ENCODE measurements around the gene PI4K2A.
"Not testable (repeated sequence)": the region's sequence is repeated elsewhere in the genome, so short reads cannot be mapped to it uniquely, and the experiment has no call there.

PI4K2A gene

GRCh38 chr10:97629289-97629688 lies 11.2 kb upstream of the PI4K2A start:
- Histone ChIP-seq H3K9me3 (ENCODE audit: control insufficient read depth, low read length) (no peaks in the 10 kb centered on the region), H3K4me1 (ENCODE audit: control insufficient read depth, insufficient read depth, low read length, poor library complexity, severe bottlenecking) (no peaks in the 10 kb centered on the region), H3K27ac (ENCODE audit: insufficient read depth, low read length, poor library complexity, severe bottlenecking) (no peak overlapping the region), H3K27me3 (replicated peaks; ENCODE audit: control insufficient read depth, insufficient read depth, low read length, poor library complexity, severe bottlenecking) (no peaks in the 10 kb centered on the region), H3K36me3 (ENCODE audit: control insufficient read depth, insufficient read depth, low read length) (no peaks in the 10 kb centered on the region), H3K4me3 (ENCODE audit: insufficient read depth, low read depth, low read length, poor library complexity, severe bottlenecking) (no peak overlapping the region)
- no peak for DNase-seq

GRCh38 chr10:97631098-97631497 lies 9.4 kb upstream of the PI4K2A start:
- Histone ChIP-seq H3K36me3 (ENCODE audit: control insufficient read depth, insufficient read depth, low read length) (no peaks in the 10 kb centered on the region), H3K9me3 (ENCODE audit: control insufficient read depth, low read length) (no peaks in the 10 kb centered on the region), H3K27ac (ENCODE audit: insufficient read depth, low read length, poor library complexity, severe bottlenecking) (no peak overlapping the region), H3K4me3 (ENCODE audit: insufficient read depth, low read depth, low read length, poor library complexity, severe bottlenecking) (no peak overlapping the region), H3K4me1 (ENCODE audit: control insufficient read depth, insufficient read depth, low read length, poor library complexity, severe bottlenecking) (no peaks in the 10 kb centered on the region), H3K27me3 (replicated peaks; ENCODE audit: control insufficient read depth, insufficient read depth, low read length, poor library complexity, severe bottlenecking) (no peaks in the 10 kb centered on the region)
- DNase-seq: no peak

- Histone ChIP-seq H3K27ac (ENCODE audit: insufficient read depth, low read length, poor library complexity, severe bottlenecking) (peak within 1 kb of the TSS; percentile 9), H3K27me3 (replicated peaks; ENCODE audit: control insufficient read depth, insufficient read depth, low read length, poor library complexity, severe bottlenecking) (no peaks in the 10 kb centered on the region), H3K36me3 (ENCODE audit: control insufficient read depth, insufficient read depth, low read length) (no peaks in the 10 kb centered on the region), H3K9me3 (ENCODE audit: control insufficient read depth, low read length) (no peaks in the 10 kb centered on the region), H3K4me3 (ENCODE audit: insufficient read depth, low read depth, low read length, poor library complexity, severe bottlenecking) (peak within 1 kb of the TSS; percentile 59), H3K4me1 (ENCODE audit: control insufficient read depth, insufficient read depth, low read length, poor library complexity, severe bottlenecking) (no peaks in the 10 kb centered on the region)
- peak; percentile 81 to 88 (median 83) for DNase-seq
These were observed 7.3 kb upstream of the PI4K2A start, which contains the start of gene MORN4 for GRCh38 chr10:97632949-97633884. Gene MORN4, minus strand, starts transcription at chr10:97633500. Its CDS starts 13,847 bp downstream, at chr10:97619653.

- H3K9me3 ChIP-seq (ENCODE audit: control insufficient read depth, low read length): no peaks in the 10 kb centered on the region
- H3K27me3 ChIP-seq (replicated peaks; ENCODE audit: control insufficient read depth, insufficient read depth, low read length, poor library complexity, severe bottlenecking): no peaks in the 10 kb centered on the region
- H3K4me1 ChIP-seq (ENCODE audit: control insufficient read depth, insufficient read depth, low read length, poor library complexity, severe bottlenecking): no peaks in the 10 kb centered on the region
- no peak overlapping the region for H3K27ac ChIP-seq (ENCODE audit: insufficient read depth, low read length, poor library complexity, severe bottlenecking)
- peak overlapping the region; percentile 59 for H3K4me3 ChIP-seq (ENCODE audit: insufficient read depth, low read depth, low read length, poor library complexity, severe bottlenecking)
- H3K36me3 ChIP-seq (ENCODE audit: control insufficient read depth, insufficient read depth, low read length): no peaks in the 10 kb centered on the region
- no peak for DNase-seq
These were observed 6.5 kb upstream of the PI4K2A start for GRCh38 chr10:97633921-97634320.

- H3K4me1 ChIP-seq (ENCODE audit: control insufficient read depth, insufficient read depth, low read length, poor library complexity, severe bottlenecking): no peaks in the 10 kb centered on the region
- H3K27ac ChIP-seq (ENCODE audit: insufficient read depth, low read length, poor library complexity, severe bottlenecking): no peak overlapping the region
- no peak overlapping the region for H3K4me3 ChIP-seq (ENCODE audit: insufficient read depth, low read depth, low read length, poor library complexity, severe bottlenecking)
- no peak for DNase-seq
- H3K36me3 ChIP-seq (ENCODE audit: control insufficient read depth, insufficient read depth, low read length): no peaks in the 10 kb centered on the region
- no peaks in the 10 kb centered on the region for H3K9me3 ChIP-seq (ENCODE audit: control insufficient read depth, low read length)
- no peaks in the 10 kb centered on the region for H3K27me3 ChIP-seq (replicated peaks; ENCODE audit: control insufficient read depth, insufficient read depth, low read length, poor library complexity, severe bottlenecking)
These were observed 4.9 kb upstream of the PI4K2A start for GRCh38 chr10:97635577-97635976.

GRCh38 chr10:97639090-97639489 lies 1.4 kb upstream of the PI4K2A start:
- not testable (repeated sequence) for H3K27ac ChIP-seq (ENCODE audit: insufficient read depth, low read length, poor library complexity, severe bottlenecking); H3K27me3 ChIP-seq (replicated peaks; ENCODE audit: control insufficient read depth, insufficient read depth, low read length, poor library complexity, severe bottlenecking); H3K4me3 ChIP-seq (ENCODE audit: insufficient read depth, low read depth, low read length, poor library complexity, severe bottlenecking); H3K9me3 ChIP-seq (ENCODE audit: control insufficient read depth, low read length); H3K36me3 ChIP-seq (ENCODE audit: control insufficient read depth, insufficient read depth, low read length); DNase-seq
- H3K4me1 ChIP-seq (ENCODE audit: control insufficient read depth, insufficient read depth, low read length, poor library complexity, severe bottlenecking): peaks cover 12% of the 10 kb centered on the region

- peak overlapping the region; percentile 93 for H3K4me3 ChIP-seq (ENCODE audit: insufficient read depth, low read depth, low read length, poor library complexity, severe bottlenecking)
- H3K4me1 ChIP-seq (ENCODE audit: control insufficient read depth, insufficient read depth, low read length, poor library complexity, severe bottlenecking): peaks cover 12% of the 10 kb centered on the region
- no peaks in the 10 kb centered on the region for H3K9me3 ChIP-seq (ENCODE audit: control insufficient read depth, low read length)
- H3K27me3 ChIP-seq (replicated peaks; ENCODE audit: control insufficient read depth, insufficient read depth, low read length, poor library complexity, severe bottlenecking): no peaks in the 10 kb centered on the region
- peak overlapping the region; percentile 62 for H3K27ac ChIP-seq (ENCODE audit: insufficient read depth, low read length, poor library complexity, severe bottlenecking)
- peak in 1 of 3 donors; percentile 6 for DNase-seq
- H3K36me3 ChIP-seq (ENCODE audit: control insufficient read depth, insufficient read depth, low read length): no peaks in the 10 kb centered on the region
These were observed 669 bp downstream of the PI4K2A start for GRCh38 chr10:97640868-97641811.

- peaks cover 12% of the 10 kb centered on the region for H3K4me1 ChIP-seq (ENCODE audit: control insufficient read depth, insufficient read depth, low read length, poor library complexity, severe bottlenecking)
- not testable (repeated sequence) for DNase-seq; H3K9me3 ChIP-seq (ENCODE audit: control insufficient read depth, low read length); H3K27ac ChIP-seq (ENCODE audit: insufficient read depth, low read length, poor library complexity, severe bottlenecking); H3K36me3 ChIP-seq (ENCODE audit: control insufficient read depth, insufficient read depth, low read length); H3K4me3 ChIP-seq (ENCODE audit: insufficient read depth, low read depth, low read length, poor library complexity, severe bottlenecking); H3K27me3 ChIP-seq (replicated peaks; ENCODE audit: control insufficient read depth, insufficient read depth, low read length, poor library complexity, severe bottlenecking)
These were observed 2.1 kb downstream of the PI4K2A start for GRCh38 chr10:97642471-97643159.

GRCh38 chr10:97643441-97643985 lies 3.0 kb downstream of the PI4K2A start:
- Histone ChIP-seq H3K4me3 (ENCODE audit: insufficient read depth, low read depth, low read length, poor library complexity, severe bottlenecking) (no peak overlapping the region), H3K36me3 (ENCODE audit: control insufficient read depth, insufficient read depth, low read length) (no peaks in the 10 kb centered on the region), H3K4me1 (ENCODE audit: control insufficient read depth, insufficient read depth, low read length, poor library complexity, severe bottlenecking) (peaks cover 14% of the 10 kb centered on the region), H3K27ac (ENCODE audit: insufficient read depth, low read length, poor library complexity, severe bottlenecking) (no peak overlapping the region), H3K9me3 (ENCODE audit: control insufficient read depth, low read length) (no peaks in the 10 kb centered on the region), H3K27me3 (replicated peaks; ENCODE audit: control insufficient read depth, insufficient read depth, low read length, poor library complexity, severe bottlenecking) (no peaks in the 10 kb centered on the region)
- DNase-seq: no peak

All from effector memory CD4-positive, alpha-beta T cell (primary cell).